GM18511 (cell line): ENCODE measurements around the gene JPT2.

Source experiments
- ATAC-seq: cut with Tn5 transposase; IDR thresholded peaks from one replicate; pipeline ENCODE4 v1.9.1; 2021; ENCODE audit warnings: mild to moderate bottlenecking, moderate library complexity; ENCODE audit not compliant: unreplicated experiment

Gene JPT2

GRCh38 chr16:1677942-1678499 is at the start of gene JPT2:
Gene JPT2 (plus strand): TSS chr16:1678279. CDS start chr16:1678313, 34 bp downstream.
- peak; percentile 98 for ATAC-seq

GRCh38 chr16:1630450-1631213 is 47.4 kb upstream of the JPT2 start:
- ATAC-seq: no peak

- no peak for ATAC-seq
Observed at GRCh38 chr16:1631230-1631629, 46.8 kb upstream of the JPT2 start.

GRCh38 chr16:1631931-1632637 is 46.0 kb upstream of the JPT2 start:
- no peak for ATAC-seq

- ATAC-seq: no peak
Observed at GRCh38 chr16:1632638-1632970, 45.5 kb upstream of the JPT2 start.

- ATAC-seq: no peak
Observed at GRCh38 chr16:1633310-1633709, 44.8 kb upstream of the JPT2 start.

- no peak for ATAC-seq
Observed at GRCh38 chr16:1634541-1634940, 43.5 kb upstream of the JPT2 start.

GRCh38 chr16:1635070-1635469 is 43.0 kb upstream of the JPT2 start:
- ATAC-seq: no peak

- ATAC-seq: no peak
Observed at GRCh38 chr16:1637526-1637925, 40.6 kb upstream of the JPT2 start.

- no peak for ATAC-seq
Observed at GRCh38 chr16:1638757-1639156, 39.3 kb upstream of the JPT2 start.

GRCh38 chr16:1639282-1639681 is 38.8 kb upstream of the JPT2 start:
- ATAC-seq: no peak

GRCh38 chr16:1639860-1640259 is 38.2 kb upstream of the JPT2 start:
- ATAC-seq: no peak

GRCh38 chr16:1640261-1640941 is 37.7 kb upstream of the JPT2 start:
- ATAC-seq: no peak

- ATAC-seq: no peak
Observed at GRCh38 chr16:1641261-1641660, 36.8 kb upstream of the JPT2 start.

- no peak for ATAC-seq
Observed at GRCh38 chr16:1642148-1642547, 35.9 kb upstream of the JPT2 start.

- no peak for ATAC-seq
Observed at GRCh38 chr16:1642753-1643152, 35.3 kb upstream of the JPT2 start.

- no peak for ATAC-seq
Observed at GRCh38 chr16:1643521-1643920, 34.6 kb upstream of the JPT2 start.

GRCh38 chr16:1645914-1646525 is 32.1 kb upstream of the JPT2 start:
- no peak for ATAC-seq

- ATAC-seq: no peak
Observed at GRCh38 chr16:1647856-1648255, 30.2 kb upstream of the JPT2 start.

GRCh38 chr16:1650131-1650530 is 27.9 kb upstream of the JPT2 start:
- no peak for ATAC-seq
